NCI-H345 (cell line): Measurements from ENCODE around the gene PKNOX2.

ENCODE experiments used
- DNase-seq: peaks from one replicate; lab custom pipeline; 2025; lab: John Stamatoyannopoulos, UW

Gene PKNOX2

DNA sequence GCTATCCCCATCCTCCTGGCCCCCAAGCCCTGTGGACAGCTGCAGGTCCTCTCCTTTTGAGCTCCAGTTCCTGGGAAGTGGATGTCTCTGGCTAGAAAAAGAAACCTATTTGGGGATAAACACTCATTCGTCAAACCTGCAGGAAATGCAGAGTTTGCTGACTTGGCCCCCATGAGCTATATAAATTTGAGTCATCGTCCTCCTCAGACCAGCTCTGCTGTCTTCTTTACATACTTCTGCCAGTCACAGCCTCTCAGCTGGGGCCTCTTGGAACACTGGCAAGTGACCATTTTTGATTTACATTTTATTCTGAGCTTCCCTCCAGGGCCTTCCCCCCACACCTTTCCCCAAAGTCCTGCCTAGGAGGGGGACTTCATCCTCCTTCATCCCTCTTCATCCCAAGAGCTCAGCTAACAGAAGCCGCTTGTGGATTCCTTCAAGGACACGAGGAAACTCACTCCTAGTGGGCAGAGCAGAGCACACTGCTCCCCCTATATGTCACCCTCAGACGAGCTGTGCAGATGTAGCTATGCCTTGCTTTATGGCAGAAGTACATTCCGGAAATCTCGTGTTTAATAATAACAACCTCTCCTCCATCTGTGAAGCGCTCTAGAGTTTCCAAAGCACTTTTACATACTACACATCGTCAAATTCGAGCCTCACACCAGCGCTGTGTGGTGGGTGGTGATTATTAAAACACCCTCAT, 199.7 kb downstream of the PKNOX2 start:
- DNase-seq = no peak

DNA sequence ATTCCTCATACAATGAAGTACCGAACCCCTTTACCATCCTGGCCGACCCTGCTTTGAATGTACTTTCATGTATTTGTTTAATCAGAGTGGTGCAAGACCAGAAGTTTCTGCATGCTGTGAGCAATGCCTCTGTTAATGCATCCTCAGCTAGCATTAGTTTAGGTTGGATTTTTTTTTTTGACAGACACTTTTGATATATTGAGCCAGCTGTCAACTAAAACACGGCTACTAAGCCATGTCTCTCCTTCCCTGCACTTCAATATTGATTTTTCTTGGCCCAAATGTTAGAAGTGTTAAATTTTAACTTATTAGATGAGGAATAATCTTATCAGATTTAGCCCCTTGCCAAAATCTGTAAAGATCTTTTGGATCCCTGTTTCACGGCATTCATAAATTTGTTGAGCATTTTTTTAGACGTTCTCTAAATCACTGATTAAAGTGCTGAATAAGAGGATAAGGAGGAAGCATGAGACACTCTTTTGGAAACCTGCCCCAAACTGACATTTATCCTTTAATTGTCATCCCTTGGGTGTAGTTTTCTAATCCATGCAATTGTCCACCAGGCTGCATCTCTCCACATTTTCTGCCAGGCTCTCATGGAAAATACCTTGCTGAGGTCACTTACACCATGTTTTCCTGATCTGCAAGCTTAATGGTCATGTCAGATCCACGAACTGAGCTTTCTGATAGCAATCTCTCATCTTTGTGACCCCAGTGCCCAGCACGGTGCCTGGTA, 200.8 kb downstream of the PKNOX2 start:
- DNase-seq = no peak

DNA sequence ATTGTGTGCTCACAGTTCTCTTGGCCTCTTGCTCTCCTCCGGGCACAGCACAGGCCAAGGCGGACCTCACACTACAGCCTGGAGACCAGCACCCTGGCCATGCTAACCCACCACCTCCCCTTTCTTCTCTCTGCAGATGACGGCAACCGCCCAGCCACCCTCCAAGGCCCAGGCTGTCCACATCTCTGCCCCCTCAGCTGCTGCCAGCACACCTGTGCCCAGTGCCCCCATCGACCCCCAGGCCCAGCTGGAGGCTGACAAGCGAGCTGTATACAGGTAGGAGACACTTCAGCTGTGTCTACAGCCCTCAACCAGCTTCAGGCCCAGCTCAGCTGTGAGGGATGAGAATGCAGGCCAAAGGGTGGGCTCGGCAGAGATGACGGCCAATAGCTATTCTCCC, 203.2 kb downstream of the PKNOX2 start:
- no peak for DNase-seq

DNA sequence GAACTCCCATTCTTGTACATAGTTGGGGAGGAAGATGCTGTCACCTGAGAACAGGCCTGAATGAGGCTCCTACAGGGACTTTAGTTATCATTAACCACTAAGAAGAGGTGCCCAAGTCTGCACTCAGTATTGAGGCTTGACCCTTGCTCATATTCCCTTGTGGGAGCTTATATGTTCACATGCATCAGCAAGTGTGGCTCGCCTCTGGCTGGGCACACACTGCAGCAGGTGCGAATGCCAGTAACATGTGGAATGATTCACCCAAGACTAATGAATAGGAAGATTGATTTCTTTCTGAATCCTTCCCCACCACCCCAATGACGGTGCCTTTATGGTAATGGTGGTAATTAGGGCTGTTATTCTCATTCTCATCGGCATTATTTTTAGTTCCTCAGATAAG, 204.2 kb downstream of the PKNOX2 start:
- DNase-seq = no peak

DNA sequence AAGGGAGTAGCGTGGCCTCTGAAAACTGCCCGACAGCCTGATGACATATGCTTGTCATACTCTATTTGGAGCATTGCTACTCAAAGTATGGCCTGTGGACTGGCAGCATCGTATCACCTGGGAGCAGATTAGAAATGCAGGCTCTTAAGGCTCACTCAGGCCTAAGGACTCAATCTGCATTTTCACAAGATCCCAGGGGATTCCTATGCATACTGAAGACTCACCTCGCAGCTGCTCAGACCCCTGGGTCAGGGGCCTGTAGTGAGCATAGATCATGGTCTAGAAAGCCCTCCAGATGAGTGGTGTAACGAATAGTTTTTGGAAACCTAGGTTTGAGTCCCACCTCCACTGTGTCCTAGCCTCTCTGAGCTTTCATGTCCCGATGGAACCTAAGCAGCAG, 205.3 kb downstream of the PKNOX2 start:
- no peak for DNase-seq

DNA sequence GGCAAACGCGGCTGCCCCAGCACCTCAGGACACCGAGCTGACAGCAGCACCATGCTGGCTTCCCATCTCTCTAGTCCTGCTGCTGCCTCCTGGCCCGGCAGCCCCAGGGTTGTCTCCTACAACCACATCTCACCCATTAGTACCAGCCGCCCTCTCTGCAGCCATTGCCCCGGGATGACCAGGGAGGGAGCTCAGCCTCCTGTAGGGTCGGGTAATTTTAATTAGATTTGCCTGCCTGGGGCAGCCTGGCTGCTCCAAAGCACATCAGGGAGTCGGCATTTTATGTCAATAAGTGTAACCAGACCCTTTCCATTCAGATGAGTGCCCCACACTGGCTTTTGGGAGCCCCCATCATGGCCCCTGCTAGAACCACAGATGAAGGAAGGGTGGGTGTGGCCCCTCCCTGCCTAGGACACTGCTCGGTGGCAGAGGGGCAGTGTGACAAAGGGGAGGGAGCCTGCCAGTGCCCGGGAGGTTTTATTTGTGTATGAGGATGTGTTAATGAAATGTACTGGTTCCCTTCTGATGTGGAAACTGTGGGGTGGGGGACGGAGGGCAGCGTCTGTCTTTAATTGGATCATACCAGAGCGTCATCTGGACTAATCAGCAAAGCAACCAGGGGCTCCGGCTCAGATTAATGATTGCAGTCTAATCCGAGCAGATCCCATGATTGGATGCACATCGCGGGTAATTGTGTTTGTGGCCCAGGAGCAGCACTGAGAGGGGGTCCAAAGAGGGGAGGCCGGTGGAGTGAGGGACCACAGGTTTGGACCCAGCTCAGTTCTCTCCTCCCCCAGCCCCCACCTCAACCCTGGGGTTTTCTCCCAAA, 206.2 kb downstream of the PKNOX2 start:
- no peak for DNase-seq

DNA sequence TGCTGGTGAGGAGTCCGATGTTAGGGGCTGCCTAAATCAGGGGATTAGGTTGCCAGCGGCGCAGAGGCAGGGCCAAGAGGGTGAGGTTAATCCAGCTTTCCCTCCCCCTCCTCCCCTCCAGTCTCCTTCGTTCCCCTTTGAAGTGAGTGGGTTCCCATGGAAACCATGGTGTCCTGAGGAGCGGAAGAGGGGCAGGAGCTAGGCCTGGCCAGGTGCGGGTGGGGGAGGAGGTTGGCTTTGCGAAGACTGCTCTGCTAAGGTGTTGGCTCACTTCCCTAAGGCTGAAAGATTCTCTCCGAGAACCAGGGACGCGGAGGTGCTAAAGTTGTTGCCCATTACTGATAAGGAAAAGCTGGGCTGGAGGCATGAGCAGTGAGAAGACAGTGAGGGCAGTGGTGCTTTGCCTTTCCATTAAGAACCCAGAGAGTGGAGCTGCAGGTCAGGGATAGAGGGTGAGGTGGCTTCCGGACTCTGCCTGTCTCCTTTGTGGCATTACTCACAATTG, 206.9 kb downstream of the PKNOX2 start:
- DNase-seq = no peak

DNA sequence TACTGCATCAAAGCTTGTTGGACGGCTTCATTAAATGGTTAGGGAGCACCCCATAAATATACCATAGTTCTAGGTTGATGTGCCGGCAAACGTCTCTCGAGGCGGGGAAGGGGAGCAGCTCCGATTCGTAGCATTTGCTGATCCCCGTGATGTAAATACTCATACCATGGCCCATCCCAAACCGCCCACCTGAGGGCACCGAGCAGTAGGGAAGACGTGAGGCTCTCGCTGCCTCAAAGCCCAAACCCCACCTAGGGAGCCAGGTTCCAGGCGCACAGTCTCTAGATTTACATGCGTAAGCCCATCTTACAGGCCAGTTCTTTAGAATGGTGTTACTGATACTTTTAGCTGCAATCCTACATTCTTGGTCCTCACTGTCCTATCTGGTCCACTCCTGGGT, 207.5 kb downstream of the PKNOX2 start:
- no peak for DNase-seq

DNA sequence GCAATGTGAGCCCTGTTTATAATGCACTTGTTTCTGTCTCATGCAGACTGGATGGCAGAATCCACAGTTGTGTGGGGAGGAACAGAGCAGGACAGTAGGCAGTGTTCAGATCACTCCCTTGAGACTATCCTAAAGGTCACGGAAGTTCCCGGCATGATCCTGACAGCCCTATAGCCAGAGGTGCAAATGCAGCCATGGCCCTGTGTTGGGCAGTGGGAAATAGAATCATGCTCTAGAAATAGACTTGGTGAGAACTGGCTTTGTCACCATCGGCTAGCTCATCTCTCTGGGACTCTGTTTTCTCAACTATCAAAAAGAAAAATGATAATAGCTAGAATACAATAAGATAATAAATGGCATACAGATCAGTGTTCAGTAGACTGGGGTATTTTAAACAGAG, 208.4 kb downstream of the PKNOX2 start:
- no peak for DNase-seq

DNA sequence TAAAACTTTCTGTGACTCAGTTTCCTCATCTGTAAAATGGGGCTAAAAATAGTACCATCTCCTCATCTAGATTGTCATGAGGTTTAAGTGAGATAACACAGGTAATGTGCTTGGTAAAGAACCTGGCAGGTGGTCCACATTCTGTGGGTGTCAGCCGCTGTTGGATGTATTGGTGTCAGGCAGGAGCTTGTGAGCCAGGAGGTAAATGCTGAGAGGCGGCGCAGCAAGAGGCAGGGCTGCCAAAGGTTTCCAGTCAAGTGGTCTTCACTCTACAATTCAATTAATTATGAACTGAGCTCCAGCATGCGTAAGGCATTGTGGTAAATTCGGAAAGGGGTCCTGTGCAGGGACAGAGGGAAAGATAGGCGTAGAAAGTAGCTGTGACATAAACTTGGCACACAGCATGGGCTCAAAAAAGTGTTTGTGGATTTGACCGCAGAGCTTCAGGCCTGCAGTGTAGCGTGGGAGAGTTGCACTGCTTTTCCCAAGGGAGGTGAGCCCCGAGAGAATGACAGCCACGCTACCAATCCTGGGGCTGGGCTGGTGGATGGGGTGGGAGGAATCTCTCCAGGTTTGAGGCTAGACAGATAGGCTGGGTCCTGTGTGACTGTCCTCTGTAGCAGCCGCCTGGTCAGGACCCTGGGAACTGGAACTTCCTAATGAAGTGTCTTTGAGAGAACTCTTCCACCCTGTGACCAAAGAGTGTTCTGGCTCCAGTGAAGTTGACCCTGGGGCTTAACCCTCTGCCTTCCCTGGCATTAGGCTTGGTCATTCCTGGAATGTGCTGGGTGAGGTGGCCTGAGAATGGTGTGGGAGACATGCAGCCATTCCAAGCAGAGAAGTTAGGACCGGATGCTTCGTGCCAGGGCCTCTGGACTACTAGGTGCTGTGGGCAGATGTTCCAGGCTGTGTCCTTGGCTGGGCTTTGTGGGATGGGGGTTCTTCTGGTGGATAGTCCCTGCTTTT, 209.2 kb downstream of the PKNOX2 start:
- DNase-seq = no peak

DNA sequence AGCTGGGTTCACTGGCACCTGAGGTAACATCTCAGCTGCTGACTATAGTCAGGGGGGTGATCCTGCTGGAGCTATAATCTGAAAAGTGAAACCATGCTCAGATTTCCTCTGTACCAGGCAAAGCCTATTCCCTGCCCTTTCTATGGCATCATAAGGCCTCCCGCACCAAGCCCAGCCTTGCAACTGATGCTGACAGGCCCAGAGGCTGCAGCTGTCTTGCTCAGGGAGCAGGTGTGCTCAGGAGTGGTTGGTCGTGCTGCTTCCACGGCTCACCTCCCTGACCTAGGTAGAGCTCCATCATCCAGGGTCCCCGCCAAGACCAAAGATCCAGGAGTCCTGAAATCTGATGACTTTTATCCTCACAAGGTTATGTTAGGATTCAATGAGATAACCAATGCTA, 209.8 kb downstream of the PKNOX2 start:
- no peak for DNase-seq

DNA sequence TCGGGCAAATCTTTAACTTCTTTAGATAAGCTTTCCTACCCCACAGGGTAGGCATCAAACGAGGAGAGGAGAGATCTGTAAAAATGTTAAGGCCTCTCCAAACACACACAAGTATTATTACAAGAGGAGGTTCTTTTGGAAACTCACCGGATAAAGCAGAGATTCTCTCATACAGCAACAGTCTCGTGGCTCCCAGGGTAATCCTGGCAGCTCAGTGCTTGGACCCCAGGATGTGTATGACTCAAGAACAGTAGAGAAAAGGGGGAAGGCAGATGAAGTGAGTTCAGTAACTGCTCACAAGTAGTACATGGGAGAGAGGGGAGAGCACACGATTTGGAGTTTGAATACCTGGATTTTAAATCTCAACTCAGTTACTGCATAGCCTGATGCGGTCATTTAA, 210.6 kb downstream of the PKNOX2 start:
- DNase-seq = no peak

DNA sequence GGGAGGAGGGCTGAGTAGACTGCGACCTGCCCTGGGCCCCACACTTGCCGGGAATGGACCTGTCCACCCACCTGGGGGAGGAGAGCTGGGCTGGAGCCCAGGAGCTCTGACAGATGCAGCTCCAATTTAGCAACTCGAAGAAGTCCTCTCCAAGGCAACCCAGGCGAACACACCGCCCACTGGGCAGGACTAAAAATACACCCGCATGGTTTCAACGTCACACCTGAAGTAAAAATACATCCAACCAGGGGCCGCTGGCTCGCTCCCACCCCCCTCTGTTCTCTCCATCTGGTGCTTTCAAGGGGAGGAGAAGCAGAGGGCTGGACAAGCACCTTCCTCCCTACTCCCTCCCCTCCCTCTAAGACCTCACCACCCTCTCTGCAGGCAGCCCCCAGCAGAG, 211.6 kb downstream of the PKNOX2 start:
- DNase-seq = no peak

DNA sequence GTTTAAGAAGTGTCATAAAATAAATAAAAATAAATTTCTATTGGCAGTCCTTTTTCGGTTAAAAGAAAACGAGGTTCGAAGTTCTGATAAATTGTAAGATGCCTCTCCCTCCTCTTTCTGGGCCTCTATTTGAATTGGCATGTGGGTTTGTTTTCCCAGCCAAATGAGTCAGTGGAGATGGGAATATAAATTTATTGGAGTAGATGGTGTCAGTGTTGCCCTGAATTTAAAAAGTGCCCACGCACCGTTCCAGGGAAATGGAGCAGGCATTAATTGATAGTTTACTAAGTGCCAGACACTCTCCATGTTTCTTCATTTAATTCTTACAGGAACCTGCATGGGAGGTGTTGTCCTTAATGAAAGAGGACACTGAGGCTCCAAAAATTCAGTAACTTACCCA, 212.3 kb downstream of the PKNOX2 start:
- DNase-seq = no peak

DNA sequence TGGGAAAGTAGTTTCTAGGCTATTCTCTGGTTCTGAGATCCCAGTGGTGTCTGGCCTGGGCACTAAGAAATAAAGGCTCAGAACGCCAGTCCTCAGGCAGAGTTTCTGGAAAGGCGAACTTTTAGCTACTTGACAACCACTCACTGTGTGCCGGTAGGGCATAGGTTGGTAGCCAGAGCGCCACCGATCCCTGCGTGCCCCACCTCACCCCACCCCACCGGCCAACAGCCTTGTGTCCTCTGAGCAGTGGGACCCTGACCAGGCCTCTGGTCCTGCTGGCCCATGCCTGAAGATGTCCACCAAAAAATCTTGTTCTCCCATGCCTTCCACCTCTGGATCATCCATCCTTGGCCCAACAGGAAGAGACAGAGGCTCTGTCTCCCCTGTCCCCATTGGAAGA, 213.5 kb downstream of the PKNOX2 start:
- no peak for DNase-seq

DNA sequence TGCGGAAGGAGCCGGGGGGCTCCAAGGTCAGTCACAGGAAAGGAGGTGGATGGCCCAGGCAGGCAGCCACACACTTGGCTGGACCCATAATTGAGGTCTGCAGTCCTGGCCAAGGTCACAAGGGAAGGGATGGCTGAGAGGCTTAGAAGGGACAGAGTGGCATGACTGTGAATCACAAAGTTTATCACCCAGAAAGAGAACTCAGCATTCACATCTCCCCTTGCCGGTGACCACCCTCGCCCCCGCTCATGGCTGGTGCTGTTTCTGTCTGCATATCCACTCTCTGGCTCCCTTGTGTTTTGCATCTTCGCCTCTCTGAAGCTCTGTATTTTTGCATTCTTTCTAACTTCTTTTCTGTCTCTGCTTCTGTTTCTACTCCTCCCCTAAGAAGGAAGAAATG, 214.0 kb downstream of the PKNOX2 start:
- DNase-seq = no peak

DNA sequence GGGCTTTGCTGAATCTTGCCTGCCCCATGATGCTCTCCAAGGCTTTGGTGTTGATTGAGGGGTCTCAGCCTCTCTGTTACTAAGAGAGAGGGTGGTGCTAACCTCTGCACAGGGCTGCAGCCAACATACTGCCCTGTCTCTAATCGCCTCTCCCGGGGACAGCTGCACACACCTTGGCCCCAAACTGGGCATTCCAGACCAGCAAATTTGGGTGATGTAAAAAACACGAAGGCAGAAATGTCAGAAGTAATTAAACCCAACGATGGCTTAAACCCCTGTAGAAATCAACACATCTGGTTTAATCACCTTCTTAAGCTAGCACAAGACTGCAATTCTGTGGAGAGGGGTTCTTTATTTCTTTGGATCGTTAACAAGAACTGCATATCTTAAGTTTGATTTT, 215.0 kb downstream of the PKNOX2 start:
- no peak for DNase-seq

DNA sequence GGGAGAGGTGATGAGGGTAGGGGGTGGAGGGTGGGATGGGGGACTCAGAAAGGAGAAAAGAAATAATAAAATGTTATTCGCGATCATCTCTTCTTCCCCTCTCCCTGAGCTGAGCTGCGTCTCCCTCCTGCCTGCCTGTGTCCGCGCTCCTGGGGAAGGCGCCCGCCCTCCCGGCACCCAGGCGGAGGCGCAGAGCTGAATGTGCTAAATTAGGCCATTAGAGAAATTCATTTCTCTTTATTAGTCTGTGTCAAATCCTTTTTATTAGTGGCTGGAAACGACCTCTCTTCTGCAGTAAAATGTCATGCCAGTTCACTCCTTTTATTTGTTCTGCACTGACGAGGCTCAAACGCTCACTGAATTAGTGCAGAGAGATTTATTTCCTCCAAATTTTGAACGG, 215.4 kb downstream of the PKNOX2 start:
- DNase-seq = no peak

DNA sequence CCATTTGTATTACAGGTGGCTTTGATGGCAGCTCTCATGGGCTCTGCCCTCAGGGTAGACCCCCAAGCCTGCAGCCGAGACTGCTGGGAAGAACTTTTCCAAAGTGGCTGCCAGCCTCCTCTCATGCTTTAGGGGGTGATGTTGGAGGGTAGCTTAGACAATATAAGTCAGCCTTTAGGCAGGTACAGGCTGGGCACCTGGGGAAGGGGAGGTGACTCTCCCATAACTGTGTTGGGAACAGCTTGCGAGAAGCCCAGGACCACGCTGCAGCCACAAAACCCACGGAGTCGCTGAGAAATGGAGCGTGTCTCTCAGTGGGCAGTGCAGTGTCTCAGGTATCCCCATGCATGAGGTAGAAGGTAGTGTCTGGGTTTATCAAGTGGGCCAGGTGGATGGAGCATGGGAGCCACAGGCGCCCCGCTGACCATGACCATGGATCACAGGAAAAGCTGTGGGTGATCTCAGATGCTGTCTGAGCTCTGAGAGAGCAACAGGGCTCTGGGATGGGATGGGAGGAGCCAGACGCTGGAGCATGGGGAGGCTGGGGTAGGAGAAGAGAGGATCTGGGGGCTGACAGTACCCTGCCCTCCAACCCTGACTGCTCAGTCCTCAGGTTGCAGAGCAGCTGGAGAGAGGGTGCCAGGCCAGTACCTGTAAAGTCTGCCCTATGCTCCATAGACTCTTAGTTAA, 216.3 kb downstream of the PKNOX2 start:
- no peak for DNase-seq

DNA sequence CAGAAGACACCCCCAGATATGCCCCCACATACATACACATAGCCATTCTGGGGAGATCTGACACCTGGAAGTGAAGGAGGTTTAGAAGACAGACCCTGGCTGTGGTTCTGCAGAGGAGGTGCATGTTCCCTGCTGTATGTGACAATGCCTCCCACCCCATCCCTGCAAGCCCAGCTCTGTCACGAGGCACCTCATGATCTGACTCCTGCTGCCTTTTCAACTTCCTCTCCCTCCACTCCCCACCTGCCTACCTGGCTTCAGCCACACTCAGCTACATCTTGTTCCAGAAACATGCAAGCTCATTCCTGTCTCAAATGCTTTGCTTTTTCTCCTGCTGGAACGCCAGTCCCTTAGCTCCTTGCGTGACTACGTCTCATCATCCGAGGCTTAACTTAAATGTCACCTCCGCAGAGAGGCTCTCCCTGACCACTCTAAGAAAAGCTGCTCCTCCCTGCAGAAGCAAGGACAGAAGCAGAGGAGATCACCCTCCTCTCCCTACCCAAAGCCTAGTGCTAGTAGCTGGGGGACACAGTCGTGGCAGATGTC, 217.0 kb downstream of the PKNOX2 start:
- no peak for DNase-seq

DNA sequence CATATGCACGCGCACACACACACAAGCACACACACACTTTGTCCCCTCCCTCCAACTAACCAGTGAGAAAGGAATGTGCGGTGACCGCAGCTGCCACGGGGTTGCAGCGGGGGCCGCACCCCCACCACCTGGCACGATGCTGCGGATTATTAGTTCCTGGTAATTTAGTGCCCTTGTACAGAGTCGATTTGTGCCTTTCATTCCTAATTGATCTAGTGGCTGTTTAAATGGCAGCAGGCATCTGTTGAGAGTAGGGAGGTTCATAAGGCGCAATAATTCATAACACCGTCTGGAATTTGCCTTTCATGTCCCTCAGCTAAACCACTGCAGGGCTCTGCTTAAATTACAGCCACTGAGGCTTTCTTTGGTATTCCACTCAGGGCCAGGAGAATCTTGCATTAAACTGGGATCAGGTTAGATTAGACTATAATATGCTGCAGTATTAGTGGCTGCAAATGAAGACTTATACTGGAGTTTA, 217.8 kb downstream of the PKNOX2 start:
- no peak for DNase-seq
